B cell (primary cell): ENCODE data around the gene ACOXL. TPM values are rescaled to one million over a fixed set of nuclear protein-coding genes. Genes with fewer than 3 reads are reported as not detected.

Experiments
- ATAC-seq: fragments of 200-7000 bp; cut with Tn5 transposase; one replicate; pipeline ENCODE4 v1.10.0; 2021; ENCODE audit warnings: low read depth, mild to moderate bottlenecking, moderate number of reproducible peaks, moderate library complexity
- CTCF ChIA-PET: fragments of 350-600 bp; sonication (Branson Sonifier 250); formaldehyde crosslinking; loops from one replicate; lab custom pipeline; 2021; ENCODE audit warnings: antibody characterized with exemption, inconsistent platforms; lab: Charles Lee
- POLR2A ChIA-PET: fragments of 350-600 bp; sonication (Branson Sonifier 250); formaldehyde crosslinking; loops from one replicate; lab custom pipeline; 2021; ENCODE audit warnings: antibody characterized with exemption; lab: Charles Lee
- DNase-seq: peaks from one replicate; pipeline ENCODE4 v3.0.0; 2013
- H2AFZ ChIP-seq: 2 replicates; pipeline ENCODE4 v1.6.1; 2012; ENCODE audit warnings: mild to moderate bottlenecking, low read depth, low read length; ENCODE audit not compliant: insufficient read depth, poor library complexity, severe bottlenecking
- H3K27ac ChIP-seq, 2 donors: 1 replicate in 1 of 2; 2 replicates in 1 of 2; pipeline ENCODE4 v1.5.1; 2012 to 2013; ENCODE audit warnings: low read length in 2 of 2, mild to moderate bottlenecking in 2 of 2, moderate library complexity in 1 of 2
- H3K27me3 ChIP-seq, 4 experiments: fragments of 200-600 bp in 1 of 4; sonication (generic) in 1 of 4; replicated peaks in 1 of 4; 1 replicate in 2 of 4; 2 replicates in 2 of 4; pipeline versions ENCODE4 v1.6.1 to v1.7.0; 2013 to 2016; ENCODE audit warnings: low read length in 3 of 4, mild to moderate bottlenecking in 2 of 4, mixed read lengths in 1 of 4, moderate library complexity in 1 of 4; ENCODE audit not compliant: insufficient read depth in 4 of 4, control insufficient read depth in 3 of 4; ENCODE audit errors: control extremely low read depth in 1 of 4
- H3K36me3 ChIP-seq, 2 experiments: replicated peaks in 1 of 2; 1 replicate in 1 of 2; 2 replicates in 1 of 2; pipeline versions ENCODE4 v1.6.1 to v1.7.1; 2013; ENCODE audit warnings: low read length in 1 of 2; ENCODE audit not compliant: insufficient read depth in 2 of 2, control insufficient read depth in 1 of 2; ENCODE audit errors: control extremely low read depth in 1 of 2, extremely low read depth in 1 of 2
- H3K4me1 ChIP-seq, 2 donors: fragments of 200-600 bp in 1 of 2; sonication (generic) in 1 of 2; 1 replicate in 1 of 2; 2 replicates in 1 of 2; pipeline versions ENCODE4 v1.5.1 to v1.6.1; 2013 to 2017; ENCODE audit warnings: low read length in 2 of 2; ENCODE audit not compliant: control insufficient read depth in 2 of 2, insufficient read depth in 2 of 2
- H3K4me2 ChIP-seq: replicated peaks from 2 replicates; pipeline ENCODE3; 2012; ENCODE audit warnings: mild to moderate bottlenecking, low read depth, low read length; ENCODE audit not compliant: poor library complexity, severe bottlenecking
- H3K4me3 ChIP-seq, 5 experiments: fragments of 200-600 bp in 1 of 5; sonication (generic) in 1 of 5; 1 replicate in 3 of 5; 2 replicates in 2 of 5; pipeline versions ENCODE4 v1.5.1 to v1.7.0; 2011 to 2016; ENCODE audit warnings: low read length in 4 of 5, mild to moderate bottlenecking in 4 of 5, low read depth in 2 of 5, control low read depth in 1 of 5, moderate library complexity in 1 of 5; ENCODE audit not compliant: insufficient read depth in 1 of 5; ENCODE audit errors: control extremely low read depth in 1 of 5, extremely low read depth in 1 of 5
- H3K79me2 ChIP-seq: fragments of 200-600 bp; sonication (generic); one replicate; pipeline ENCODE4 v1.6.0; 2016; ENCODE audit warnings: low read length; ENCODE audit not compliant: control insufficient read depth, insufficient read depth
- H3K9ac ChIP-seq: fragments of 200-600 bp; sonication (generic); 2 replicates; pipeline ENCODE4 v1.6.1; 2017; ENCODE audit warnings: mild to moderate bottlenecking, low read length, moderate library complexity
- H3K9me3 ChIP-seq, 3 donors: one replicate each; pipeline versions ENCODE4 v1.6.1 to v1.7.1; 2013; ENCODE audit warnings: low read length in 2 of 3; ENCODE audit not compliant: control insufficient read depth in 2 of 3, insufficient read depth in 1 of 3; ENCODE audit errors: control extremely low read depth in 1 of 3
- H4K20me1 ChIP-seq: 2 replicates; pipeline ENCODE4 v1.6.0; 2012; ENCODE audit warnings: mild to moderate bottlenecking, low read length; ENCODE audit not compliant: insufficient read depth, control insufficient read depth, poor library complexity, severe bottlenecking
- H3K27ac Mint-ChIP-seq: one replicate; pipeline ENCODE4 v1.8.0; 2021; ENCODE audit warnings: mixed read lengths
- H3K27me3 Mint-ChIP-seq: one replicate; pipeline ENCODE4 v1.8.0; 2021; ENCODE audit warnings: mixed read lengths
- H3K4me1 Mint-ChIP-seq: one replicate; pipeline ENCODE4 v1.8.0; 2021; ENCODE audit warnings: mixed read lengths
- H3K4me3 Mint-ChIP-seq: one replicate; pipeline ENCODE4 v1.8.0; 2021; ENCODE audit warnings: mixed read lengths
- H3K9me3 Mint-ChIP-seq: one replicate; pipeline ENCODE4 v1.8.0; 2022; ENCODE audit warnings: mixed read lengths; ENCODE audit not compliant: insufficient read depth
- EZH2 ChIP-seq: IDR thresholded peaks from 2 replicates; pipeline ENCODE4 v1.6.1; 2012; ENCODE audit warnings: borderline replicate concordance, low read depth, mild to moderate bottlenecking, moderate library complexity, low read length; ENCODE audit not compliant: insufficient read depth, poor library complexity, severe bottlenecking
- WGBS: methylation state at CpG from one replicate; pipeline ENCODE4 v1.1.5; 2013; ENCODE audit warnings: missing lambda C conversion rate; ENCODE audit not compliant: insufficient coverage; 5-methylcytosine and 5-hydroxymethylcytosine counted together
- intact Hi-C: fragments of 100-400 bp; cut with micrococcal nuclease; formaldehyde crosslinking; loops from one replicate; pipeline ENCODE4 v1.10.0; 2022
- polyA plus RNA-seq: library from polyadenylated mRNA; depleted of rRNA; stranded (reverse); fragments of >200 nt; gene quantifications from 2 replicates; pipeline ENCODE4 v1.2.3, GENCODE V29; 2012
- total RNA-seq, 2 donors: library from RNA; stranded (reverse); fragments of 120-200 nt in 1 of 2; gene quantifications; 1 replicate in 1 of 2; 2 replicates in 1 of 2; pipeline versions ENCODE4 v1.2.3 to v1.2.4, GENCODE V29; 2013 to 2022
- TF ChIP-seq, protein P1 (sequence below): fragments of 200-600 bp; IDR thresholded peaks from one replicate; pipeline ENCODE4 v1.8.0; 2022; ENCODE audit warnings: antibody characterized with exemption, mild to moderate bottlenecking

The ACOXL gene
- total and polyA plus RNA-seq, 2 donors (not counting 1 experiment from before 2014, with no cell fraction given) = 0.06 TPM; not detected in 1

DNA sequence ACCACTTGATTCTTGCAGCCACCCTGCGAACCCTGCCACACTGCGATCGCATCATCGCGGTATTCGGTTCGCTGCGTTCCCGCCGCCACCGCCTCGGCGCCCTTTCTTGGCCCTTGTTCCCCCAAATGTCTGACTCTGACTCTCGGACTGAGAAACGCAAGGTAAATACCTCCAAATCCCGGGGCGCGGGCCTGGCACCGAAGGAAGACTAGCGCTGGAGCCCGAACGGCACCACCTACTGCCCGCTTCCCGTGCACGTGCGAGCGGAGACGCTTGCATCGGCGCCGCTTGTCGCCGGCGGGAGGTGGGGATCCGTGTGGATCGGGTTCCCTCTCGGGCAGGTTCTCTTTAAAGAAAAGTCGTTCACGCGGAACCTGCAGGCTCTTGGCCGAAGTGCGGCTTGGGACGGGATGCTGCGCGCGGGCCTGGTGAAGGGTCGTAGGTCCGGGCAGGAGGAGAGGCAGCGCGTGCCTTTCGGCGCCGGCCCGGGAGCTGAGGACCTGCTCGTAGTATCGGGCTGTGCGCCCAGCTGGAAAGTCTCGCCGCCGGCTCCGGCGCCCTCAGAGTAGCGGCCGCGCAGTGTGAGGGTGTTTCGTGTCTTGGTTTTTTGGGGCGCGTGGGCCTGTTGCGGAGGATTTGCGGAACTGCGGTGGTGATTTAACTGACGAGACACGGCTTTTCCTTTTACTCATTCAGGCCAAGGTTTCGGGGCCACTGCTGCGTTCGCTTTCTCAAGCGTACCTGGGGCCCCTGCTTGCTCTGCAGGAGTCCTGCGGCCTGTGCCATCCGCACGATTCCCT, 388.9 kb downstream of the ACOXL start:
- ChIA-PET CTCF (interaction anchor here (0.7 to 2.6 kb wide), 8 partner anchors 9 to 580 kb away, joined by 3 to 20 read pairs (median 4); no protein-coding TSS in a partner anchor), POLR2A (interaction anchor here (0.6 to 2.5 kb wide), 5 partner anchors 31 to 98 kb away, joined by 3 to 13 read pairs (median 4); no protein-coding TSS in a partner anchor)
- peak; percentile 81 for DNase-seq
- Mint-ChIP-seq H3K27ac (peak overlapping the region; percentile 91), H3K9me3 (no peaks in the 10 kb centered on the region), H3K4me3 (peak overlapping the region; percentile 93), H3K27me3 (peaks cover 22% of the 10 kb centered on the region), H3K4me1 (peaks cover 41% of the 10 kb centered on the region)
- H3K9ac ChIP-seq = peak overlapping the region; percentile 92
- H3K27me3 ChIP-seq = peaks cover 0 to 40% (median 18%) of the 10 kb centered on the region in 4 experiments
- H3K9me3 ChIP-seq = peaks cover 0 to 20% (median 0%) of the 10 kb centered on the region in 3 donors
- intact Hi-C loops = no loop called here
- peak overlapping the region; percentile 75 to 87 for H3K27ac ChIP-seq
- H2AFZ ChIP-seq = peak overlapping the region; percentile 61
- peak overlapping the region; percentile 99 for H3K4me2 ChIP-seq
- TF ChIP-seq EZH2 = no peak
- TF ChIP-seq, protein P1, sequence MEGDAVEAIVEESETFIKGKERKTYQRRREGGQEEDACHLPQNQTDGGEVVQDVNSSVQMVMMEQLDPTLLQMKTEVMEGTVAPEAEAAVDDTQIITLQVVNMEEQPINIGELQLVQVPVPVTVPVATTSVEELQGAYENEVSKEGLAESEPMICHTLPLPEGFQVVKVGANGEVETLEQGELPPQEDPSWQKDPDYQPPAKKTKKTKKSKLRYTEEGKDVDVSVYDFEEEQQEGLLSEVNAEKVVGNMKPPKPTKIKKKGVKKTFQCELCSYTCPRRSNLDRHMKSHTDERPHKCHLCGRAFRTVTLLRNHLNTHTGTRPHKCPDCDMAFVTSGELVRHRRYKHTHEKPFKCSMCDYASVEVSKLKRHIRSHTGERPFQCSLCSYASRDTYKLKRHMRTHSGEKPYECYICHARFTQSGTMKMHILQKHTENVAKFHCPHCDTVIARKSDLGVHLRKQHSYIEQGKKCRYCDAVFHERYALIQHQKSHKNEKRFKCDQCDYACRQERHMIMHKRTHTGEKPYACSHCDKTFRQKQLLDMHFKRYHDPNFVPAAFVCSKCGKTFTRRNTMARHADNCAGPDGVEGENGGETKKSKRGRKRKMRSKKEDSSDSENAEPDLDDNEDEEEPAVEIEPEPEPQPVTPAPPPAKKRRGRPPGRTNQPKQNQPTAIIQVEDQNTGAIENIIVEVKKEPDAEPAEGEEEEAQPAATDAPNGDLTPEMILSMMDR = no peak
- peaks cover 0 to 19% of the 10 kb centered on the region in 2 experiments for H3K36me3 ChIP-seq
- no peak for ATAC-seq
- H3K4me3 ChIP-seq = peak overlapping the region; percentile 71 to 93 (median 88)
- peaks cover 34% of the 10 kb centered on the region for H3K79me2 ChIP-seq
- WGBS = under 1% methylated on average over 74 of the region's 80 CpGs
- H3K4me1 ChIP-seq = peaks cover 35 to 47% of the 10 kb centered on the region in 2 donors
- peaks cover 49% of the 10 kb centered on the region for H4K20me1 ChIP-seq
